K562 (cell line): ENCODE data around the gene HMGN2. TPM values are rescaled to one million over a fixed set of nuclear protein-coding genes. Genes with fewer than 3 reads are reported as not detected.

ENCODE experiments used
- ATAC-seq: fragments of 200-7000 bp; cut with Tn5 transposase; 3 replicates; pipeline ENCODE4 v1.9.1; 2020; ENCODE audit warnings: moderate library complexity
- BruUV-seq: library from RNA; stranded (reverse); fragments of 400-500 nt; replicated peaks from 2 replicates; lab custom pipeline; 2021; lab: Mats Ljungman, UMichigan
- CTCF ChIA-PET: fragments of 300-600 bp; formaldehyde crosslinking; extraction: SDS; loops from one replicate; lab custom pipeline; 2021; ENCODE audit warnings: low intra/inter-chr PET ratio; lab: Yijun Ruan, JAX
- POLR2A ChIA-PET: fragments of 300-600, 350-650 bp; sonication (Branson Sonifier 250); formaldehyde crosslinking; extraction: SDS; loops from one replicate; lab custom pipeline; 2021; ENCODE audit warnings: antibody characterized with exemption, inconsistent platforms; lab: Yijun Ruan, JAX
- DNase-seq, 4 experiments: peaks; one replicate each; pipeline versions ENCODE4 v3.0.0 to v3.0.0-alpha.2; 2011 to 2018; ENCODE audit warnings: low spot score in 3 of 4, mixed read lengths in 3 of 4; ENCODE audit errors: extremely low read depth in 1 of 4
- FAIRE-seq: peaks from 2 replicates; lab custom pipeline; 2011; peaks lifted over from hg19 to GRCh38; lab: Jason Lieb, UNC
- H2AFZ ChIP-seq: 2 replicates; pipeline ENCODE4 v1.6.0; 2011; ENCODE audit warnings: low read depth, low read length, control low read depth, inconsistent platforms
- H3K27ac ChIP-seq: fragments of 200-600 bp; 3 replicates; pipeline ENCODE4 v1.8.0; 2011; ENCODE audit warnings: low read depth, mild to moderate bottlenecking, control low read depth, inconsistent platforms, low read length, moderate library complexity, mixed read lengths; ENCODE audit errors: extremely low read depth
- H3K27me3 ChIP-seq, 2 experiments: fragments of 300-600 bp in 1 of 2; 2 replicates in 1 of 2; 3 replicates in 1 of 2; pipeline versions ENCODE4 v1.6.0 to v1.8.0; 2011; ENCODE audit warnings: inconsistent platforms in 2 of 2, low read length in 2 of 2, mild to moderate bottlenecking in 1 of 2, mixed read lengths in 1 of 2, moderate library complexity in 1 of 2; ENCODE audit not compliant: control insufficient read depth in 2 of 2, insufficient read depth in 2 of 2
- H3K36me3 ChIP-seq: fragments of 300-600 bp; 3 replicates; pipeline ENCODE4 v1.8.0; 2011; ENCODE audit warnings: mild to moderate bottlenecking, low read length, inconsistent platforms; ENCODE audit not compliant: control insufficient read depth, insufficient read depth
- H3K4me1 ChIP-seq, 2 experiments: fragments of 200-600 bp in 1 of 2; replicated peaks in 1 of 2; 2 replicates in 1 of 2; 3 replicates in 1 of 2; pipeline versions ENCODE4 v1.5.1 to v1.8.0; 2011; ENCODE audit warnings: inconsistent platforms in 2 of 2, low read length in 2 of 2, mild to moderate bottlenecking in 1 of 2, mixed read lengths in 1 of 2, moderate library complexity in 1 of 2; ENCODE audit not compliant: control insufficient read depth in 2 of 2, insufficient read depth in 2 of 2
- H3K4me2 ChIP-seq: 2 replicates; pipeline ENCODE4 v1.6.1; 2011; ENCODE audit warnings: low read length, control low read depth, inconsistent platforms, mixed read lengths; ENCODE audit not compliant: insufficient read depth
- H3K4me3 ChIP-seq: fragments of 200-600 bp; sonication (generic), shearing (Covaris generic); 2 replicates; pipeline ENCODE4 v1.5.1; 2016; ENCODE audit warnings: control low read depth, inconsistent platforms
- H3K79me2 ChIP-seq: fragments of 200-600 bp; 3 replicates; pipeline ENCODE4 v1.8.0; 2011; ENCODE audit warnings: low read length, inconsistent platforms; ENCODE audit not compliant: control insufficient read depth, insufficient read depth
- H3K9ac ChIP-seq, 2 experiments: 2 replicates each; pipeline versions ENCODE4 v1.6.0 to v1.6.1; 2011; ENCODE audit warnings: low read depth in 2 of 2, low read length in 2 of 2, control low read depth in 1 of 2, inconsistent platforms in 1 of 2, mild to moderate bottlenecking in 1 of 2, mixed read lengths in 1 of 2; ENCODE audit not compliant: insufficient read depth in 1 of 2
- H3K9me1 ChIP-seq: one replicate; pipeline ENCODE4 v1.6.0; 2011; ENCODE audit warnings: inconsistent platforms, mild to moderate bottlenecking, low read length, moderate library complexity; ENCODE audit not compliant: control insufficient read depth, insufficient read depth
- H3K9me3 ChIP-seq: replicated peaks from 2 replicates; pipeline ENCODE4 v1.5.1; 2011; ENCODE audit warnings: low read depth, low read length, inconsistent platforms; ENCODE audit not compliant: control insufficient read depth, insufficient read depth
- H4K20me1 ChIP-seq: replicated peaks from 2 replicates; pipeline ENCODE4 v1.6.1; 2011; ENCODE audit warnings: low read length, inconsistent platforms, mixed read lengths; ENCODE audit not compliant: control insufficient read depth, insufficient read depth
- BRD4 ChIP-seq: fragments of 200-600 bp; sonication (generic); IDR thresholded peaks from 2 replicates; pipeline ENCODE4 v1.6.1; 2017; ENCODE audit warnings: inconsistent platforms
- CCNT2 ChIP-seq: IDR thresholded peaks from 2 replicates; pipeline ENCODE4 v1.6.1; 2011; ENCODE audit warnings: borderline replicate concordance, low read depth, mild to moderate bottlenecking, moderate library complexity, mixed read lengths, low read length; ENCODE audit not compliant: insufficient read length; ENCODE audit errors: extremely low read depth
- ERF ChIP-seq: fragments of 450-650 bp; formaldehyde crosslinking; IDR thresholded peaks from 2 replicates; pipeline ENCODE4 v1.4.0; 2020; ENCODE audit warnings: mild to moderate bottlenecking, mixed read lengths
- ESRRB ChIP-seq: fragments of 250-450 bp; sonication (Bioruptor Pico); IDR thresholded peaks from 2 replicates; pipeline ENCODE4 v1.5.0; 2020; ENCODE audit warnings: mild to moderate bottlenecking, moderate library complexity, borderline replicate concordance
- FOXK1 ChIP-seq: sonication (generic); formaldehyde crosslinking; IDR thresholded peaks from 2 replicates; pipeline ENCODE4 v1.8.0; 2022; ENCODE audit warnings: missing genetic modification reagents, mild to moderate bottlenecking, borderline replicate concordance
- GTF2F1 ChIP-seq: IDR thresholded peaks from 2 replicates; pipeline ENCODE4 v1.6.1; 2011; ENCODE audit warnings: low read depth, low read length, improper control_type of control experiment
- MTA3 ChIP-seq: fragments of 450-650 bp; formaldehyde crosslinking; IDR thresholded peaks from 2 replicates; pipeline ENCODE4 v1.6.1; 2017; ENCODE audit warnings: mild to moderate bottlenecking, borderline replicate concordance
- MYBL2 ChIP-seq, 2 experiments: fragments of 450-650 bp in 1 of 2; sonication (generic) in 1 of 2; formaldehyde crosslinking in 1 of 2; IDR thresholded peaks; 2 replicates each; pipeline versions ENCODE4 v1.6.1 to v1.8.1; 2017 to 2022; ENCODE audit warnings: borderline replicate concordance in 1 of 2, inconsistent platforms in 1 of 2, low read depth in 1 of 2, mild to moderate bottlenecking in 1 of 2, missing genetic modification reagents in 1 of 2, moderate library complexity in 1 of 2
- NR4A1 ChIP-seq, 2 experiments: fragments of 250-450 bp in 1 of 2; fragments of 450-650 bp in 1 of 2; sonication (Bioruptor Pico) in 1 of 2; IDR thresholded peaks; 2 replicates each; pipeline versions ENCODE4 v1.4.0 to v1.6.1; 2016 to 2020; ENCODE audit warnings: mild to moderate bottlenecking in 2 of 2, missing compliant biosample characterization in 1 of 2, missing genetic modification characterization in 1 of 2, moderate library complexity in 1 of 2
- PHB ChIP-seq: fragments of 250-450 bp; sonication (Bioruptor Pico); IDR thresholded peaks from 2 replicates; pipeline ENCODE4 v1.5.0; 2021
- PTTG1 ChIP-seq: fragments of 450-650 bp; IDR thresholded peaks from 2 replicates; pipeline ENCODE4 v1.6.1; 2016; ENCODE audit warnings: low read depth, mild to moderate bottlenecking, missing genetic modification characterization, missing compliant biosample characterization
- RBM17 ChIP-seq: fragments of 200-400 bp; formaldehyde crosslinking; IDR thresholded peaks from 2 replicates; pipeline ENCODE4 v1.6.1; 2017; ENCODE audit warnings: low read depth, mild to moderate bottlenecking, low read length, borderline replicate concordance
- SMAD4 ChIP-seq: fragments of 250-450 bp; sonication (Bioruptor Pico); conservative IDR thresholded peaks from 2 replicates; pipeline ENCODE4 v1.8.0; 2021; ENCODE audit warnings: inconsistent platforms, mild to moderate bottlenecking, moderate library complexity
- SUPT5H ChIP-seq: fragments of 450-650 bp; IDR thresholded peaks from 2 replicates; pipeline ENCODE4 v1.6.1; 2016
- TAL1 ChIP-seq: fragments of 450-650 bp; IDR thresholded peaks from 2 replicates; pipeline ENCODE4 v1.6.1; 2016; ENCODE audit warnings: mild to moderate bottlenecking
- TEAD1 ChIP-seq, 2 experiments: fragments of 450-650 bp in 1 of 2; sonication (generic) in 1 of 2; formaldehyde crosslinking; IDR thresholded peaks; 2 replicates each; pipeline versions ENCODE4 v1.4.0 to v1.8.0; 2020 to 2022; ENCODE audit warnings: mild to moderate bottlenecking in 2 of 2, missing genetic modification reagents in 1 of 2
- TFAP4 ChIP-seq: sonication (generic); formaldehyde crosslinking; IDR thresholded peaks from 2 replicates; pipeline ENCODE4 v1.8.0; 2022; ENCODE audit warnings: missing genetic modification reagents, mild to moderate bottlenecking, moderate library complexity, borderline replicate concordance
- THAP7 ChIP-seq: fragments of 250-450 bp; sonication (Bioruptor Pico); IDR thresholded peaks from 2 replicates; pipeline ENCODE4 v1.5.0; 2021
- ZBTB8A ChIP-seq: fragments of 450-650 bp; IDR thresholded peaks from 2 replicates; pipeline ENCODE4 v1.6.1; 2018; ENCODE audit warnings: mild to moderate bottlenecking, moderate library complexity; ENCODE audit not compliant: partially characterized antibody
- ZC3H8 ChIP-seq: fragments of 450-650 bp; IDR thresholded peaks from 2 replicates; pipeline ENCODE4 v1.6.1; 2017
- ZNF3 ChIP-seq: fragments of 250-450 bp; sonication (Bioruptor Pico); IDR thresholded peaks from 2 replicates; pipeline ENCODE4 v1.5.0; 2021; ENCODE audit warnings: mild to moderate bottlenecking, moderate library complexity
- ZNF507 ChIP-seq: conservative IDR thresholded peaks from 2 replicates; pipeline ENCODE4 v1.6.1; 2017; ENCODE audit warnings: missing genetic modification characterization, missing compliant biosample characterization
- whole genome bisulfite sequencing: fragments of 100-300 bp; shearing (Covaris generic); methylation state at CpG from one replicate; pipeline ENCODE4 v1.1.6; 2016; ENCODE audit warnings: low coverage, mixed read lengths; ENCODE audit not compliant: insufficient coverage; ENCODE audit errors: missing lambda C conversion rate; 5-methylcytosine and 5-hydroxymethylcytosine counted together
- in situ Hi-C: fragments of 300-500 bp; cut with MboI; formaldehyde crosslinking; loops from 4 replicates; pipeline ENCODE4 v1.15.0; 2018; ENCODE audit warnings: inconsistent platforms, mixed read lengths
- intact Hi-C: fragments of 100-400 bp; cut with micrococcal nuclease; formaldehyde crosslinking; loops from 2 replicates; pipeline ENCODE4 v1.14.2; 2022
- polyA plus RNA-seq, 8 experiments: library from polyadenylated mRNA; depleted of rRNA in 4 of 8; stranded (reverse) in 5 of 8; unstranded in 3 of 8; fragments of >200 nt; fragmentation: Nextera tagmentation in 2 of 8; fragmentation: Illumina TruSeq in 1 of 8; extraction: Ambion mirVana in 2 of 8; extraction: Trizol in 1 of 8; gene quantifications; 2 replicates each; pipeline versions ENCODE4 v1.2.1 to v1.2.3, GENCODE V29; 2011 to 2014; ENCODE audit warnings: inconsistent platforms in 1 of 8, missing spikeins in 1 of 8
- total RNA-seq, 7 experiments: library from RNA; depleted of rRNA in 6 of 7; stranded (reverse); fragments of >200 nt in 6 of 7; fragmentation: Illumina TruSeq in 2 of 7; extraction: Trizol in 2 of 7; gene quantifications; 2 replicates each; pipeline versions ENCODE4 v1.2.1 to v1.2.3, GENCODE V29; 2011 to 2021; ENCODE audit warnings: low replicate concordance in 1 of 7

The HMGN2 gene
- total and polyA plus RNA-seq, 9 of the 15 experiments (the other 6 are each of a cell fraction or from before 2014, with no cell fraction given), result 370 to 1,354 (median 965) TPM

DNA sequence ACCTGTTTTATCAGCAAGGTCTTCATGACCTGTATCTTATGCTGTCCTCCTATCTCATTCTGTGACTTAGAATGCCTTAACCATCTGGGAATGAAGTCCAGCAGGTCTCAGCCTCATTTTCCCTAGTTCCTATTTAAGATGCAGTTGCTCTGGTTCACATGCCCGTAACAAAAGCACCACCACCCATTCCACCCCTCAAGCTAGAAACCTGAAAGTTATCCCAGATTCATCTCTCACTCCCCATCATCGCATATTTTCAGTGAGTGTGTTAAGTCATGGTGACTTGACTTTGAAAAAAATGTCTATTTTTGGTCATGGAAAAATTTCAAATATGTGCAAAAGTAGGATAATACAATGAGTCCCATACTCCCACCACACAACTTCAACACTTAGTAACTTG lies 11.7 kb downstream of the HMGN2 start:
- FAIRE-seq, result peak; percentile 19
- ATAC-seq, result no peak
- 34% methylated on average over 2 of the region's 2 CpGs for WGBS
- TF ChIP-seq SUPT5H (no peak), MYBL2 (IDR thresholded peaks at IDR 0.05; ENCODE audit: low read depth) (no peak), MYBL2 (CRISPR knock-in tag; IDR thresholded peaks at IDR 0.05; ENCODE audit: borderline replicate concordance) (no peak), FOXK1 (CRISPR knock-in tag) (no peak), ZNF507 (tag) (no peak), RBM17 (no peak), TFAP4 (CRISPR knock-in tag) (no peak), CCNT2 (no peak), ZC3H8 (no peak), PTTG1 (tag) (peak; percentile 83), ZNF3 (CRISPR knock-in tag) (no peak), TAL1 (no peak), ESRRB (no peak), SMAD4 (CRISPR knock-in tag) (peak; percentile 35; the same call in 1 of the 2 replicates), THAP7 (no peak), MTA3 (no peak), PHB (CRISPR knock-in tag) (no peak), BRD4 (no peak), NR4A1 (CRISPR knock-in tag; IDR thresholded peaks at IDR 0.05) (no peak), NR4A1 (tag; IDR thresholded peaks at IDR 0.05) (peak; percentile 77; the same call in 1 of the 2 replicates), GTF2F1 (no peak), TEAD1 (CRISPR knock-in tag; IDR thresholded peaks at IDR 0.05) (peak in 1 of 2 experiments; percentile 70; a peak in 1 of 4 replicates), ERF (no peak), ZBTB8A (no peak)

More for the DNA sequence above, 11.7 kb downstream of the HMGN2 start:
- H4K20me1 ChIP-seq, result no peaks in the 10 kb centered on the region
- POLR2A ChIA-PET, result interaction anchor here (1.2 to 4.7 kb wide), 3 partner anchors 12 to 46 kb away, joined by 3 to 32 read pairs (median 5); partner anchors contain the start of gene HMGN2
- H3K27ac ChIP-seq, result no peak overlapping the region
- CTCF ChIA-PET, result no interaction called here
- H3K79me2 ChIP-seq, result no peaks in the 10 kb centered on the region
- no peaks in the 10 kb centered on the region for H3K27me3 ChIP-seq
- BruUV-seq, result no TSS peak
- H3K9me3 ChIP-seq, result no peaks in the 10 kb centered on the region
- H3K9me1 ChIP-seq, result no peaks in the 10 kb centered on the region
- peaks cover 15 to 16% of the 10 kb centered on the region in 2 experiments for H3K4me1 ChIP-seq
- H3K36me3 ChIP-seq, result no peaks in the 10 kb centered on the region
- in situ Hi-C loops, result no loop called here
- no peak overlapping the region for H3K4me3 ChIP-seq
- H3K9ac ChIP-seq, result no peak overlapping the region
- H3K4me2 ChIP-seq, result no peak overlapping the region
- no peak for DNase-seq
- intact Hi-C loops, result no loop called here
- no peak overlapping the region for H2AFZ ChIP-seq
